NB4 (cell line): ENCODE data around the gene ZNF778.

Source experiments
- DNase-seq: peaks from one replicate; pipeline ENCODE4 v3.0.0; 2010; ENCODE audit warnings: low read depth
- H3K4me3 ChIP-seq: one replicate; pipeline ENCODE4 v1.5.1; 2011; ENCODE audit warnings: mild to moderate bottlenecking, low read depth, low read length, moderate library complexity
- MYC ChIP-seq: IDR thresholded peaks from 2 replicates; pipeline ENCODE4 v1.6.1; 2011; ENCODE audit warnings: low read depth, low read length
- POLR2A ChIP-seq: IDR thresholded peaks from 2 replicates; pipeline ENCODE4 v1.6.1; 2011; ENCODE audit warnings: mild to moderate bottlenecking; ENCODE audit not compliant: insufficient read length; ENCODE audit errors: extremely low read depth
- TF ChIP-seq, protein P1 (sequence below): IDR thresholded peaks from one replicate; pipeline ENCODE4 v1.5.1; 2012; ENCODE audit warnings: low read depth, low read length
- TF ChIP-seq, protein P2 (sequence below): IDR thresholded peaks from 2 replicates; pipeline ENCODE4 v1.6.1; 2011; ENCODE audit warnings: low read depth, low read length

The ZNF778 gene

DNA sequence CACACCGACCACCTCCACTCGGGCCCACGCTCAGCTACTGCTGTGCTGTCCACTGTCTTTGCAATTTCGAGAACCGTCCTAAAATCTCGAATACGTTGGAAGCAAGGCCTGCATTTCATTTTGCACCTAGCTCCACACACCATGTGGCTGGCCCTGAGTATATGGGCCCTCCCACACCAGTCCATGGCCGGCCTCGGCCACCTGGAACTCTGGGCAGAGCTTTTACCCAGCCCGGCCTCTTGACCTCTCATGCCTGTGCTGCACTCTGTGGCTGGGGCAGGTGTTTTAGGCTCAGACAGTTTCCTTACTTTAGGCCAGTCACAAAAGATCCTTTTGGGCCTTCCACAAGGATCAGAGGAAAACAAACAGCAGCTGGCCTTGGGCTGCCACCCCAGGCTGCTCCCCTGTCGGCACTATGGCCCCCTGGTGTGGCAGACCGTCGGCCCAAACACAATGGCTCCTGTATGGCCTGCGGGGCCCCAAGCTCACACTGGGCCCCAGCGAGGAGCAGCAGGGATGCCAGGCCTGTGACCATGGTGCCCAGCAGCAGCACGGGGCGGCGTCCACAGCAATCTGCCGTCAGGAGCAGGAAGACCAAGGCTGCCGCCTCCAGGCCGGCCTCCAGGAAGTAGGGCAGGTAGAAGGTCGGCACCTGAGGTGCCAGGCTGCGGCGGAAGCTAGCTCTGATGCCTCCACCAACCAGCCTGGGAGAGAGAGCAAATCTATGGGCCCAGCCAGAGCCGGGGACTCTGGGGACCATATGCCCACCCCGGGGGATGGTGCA, 19.7 kb upstream of the ZNF778 start:
- H3K4me3 ChIP-seq: no peak overlapping the region
- no peak for DNase-seq

DNA sequence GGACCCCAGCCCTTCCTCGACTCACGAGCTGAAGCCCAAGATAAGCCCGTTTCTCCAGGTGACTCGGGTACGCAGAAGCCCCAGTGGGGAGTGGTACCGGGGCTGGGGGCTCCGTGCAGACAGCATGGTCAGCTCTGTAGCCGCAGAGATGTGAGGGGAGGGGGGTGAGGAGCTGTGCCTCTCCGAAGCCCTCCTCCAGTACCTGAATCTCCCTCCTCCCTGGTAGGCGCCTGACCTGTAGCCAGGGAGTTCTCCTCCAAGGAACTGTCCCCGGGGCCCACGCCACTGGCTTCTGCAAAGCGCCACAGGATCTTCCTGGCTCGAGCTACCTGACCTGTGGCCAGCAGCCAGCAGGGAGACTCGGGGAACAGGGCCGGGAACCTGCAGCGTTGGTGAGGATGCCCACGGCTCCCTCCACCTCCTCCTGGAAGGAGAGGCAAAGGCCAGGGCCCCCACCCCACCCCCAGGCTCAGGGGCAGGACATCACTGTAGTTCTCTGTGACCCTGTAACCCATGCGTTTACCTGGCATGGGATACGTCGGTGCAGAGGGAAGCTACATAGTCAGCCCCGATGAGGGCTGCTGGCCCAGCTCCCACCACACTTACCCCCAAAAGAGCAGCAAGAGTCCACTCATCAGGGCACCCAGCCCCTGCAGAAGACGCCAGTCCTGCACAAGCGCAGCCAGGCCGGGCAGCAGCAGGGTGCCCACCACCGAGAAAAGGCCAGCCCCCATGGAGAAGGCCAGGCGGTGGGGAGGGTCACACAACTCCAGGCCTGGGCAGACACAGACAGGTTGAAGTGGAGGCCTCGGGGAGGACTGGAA, 18.9 kb upstream of the ZNF778 start:
- no peak for TF ChIP-seq MYC
- TF ChIP-seq, protein P1, sequence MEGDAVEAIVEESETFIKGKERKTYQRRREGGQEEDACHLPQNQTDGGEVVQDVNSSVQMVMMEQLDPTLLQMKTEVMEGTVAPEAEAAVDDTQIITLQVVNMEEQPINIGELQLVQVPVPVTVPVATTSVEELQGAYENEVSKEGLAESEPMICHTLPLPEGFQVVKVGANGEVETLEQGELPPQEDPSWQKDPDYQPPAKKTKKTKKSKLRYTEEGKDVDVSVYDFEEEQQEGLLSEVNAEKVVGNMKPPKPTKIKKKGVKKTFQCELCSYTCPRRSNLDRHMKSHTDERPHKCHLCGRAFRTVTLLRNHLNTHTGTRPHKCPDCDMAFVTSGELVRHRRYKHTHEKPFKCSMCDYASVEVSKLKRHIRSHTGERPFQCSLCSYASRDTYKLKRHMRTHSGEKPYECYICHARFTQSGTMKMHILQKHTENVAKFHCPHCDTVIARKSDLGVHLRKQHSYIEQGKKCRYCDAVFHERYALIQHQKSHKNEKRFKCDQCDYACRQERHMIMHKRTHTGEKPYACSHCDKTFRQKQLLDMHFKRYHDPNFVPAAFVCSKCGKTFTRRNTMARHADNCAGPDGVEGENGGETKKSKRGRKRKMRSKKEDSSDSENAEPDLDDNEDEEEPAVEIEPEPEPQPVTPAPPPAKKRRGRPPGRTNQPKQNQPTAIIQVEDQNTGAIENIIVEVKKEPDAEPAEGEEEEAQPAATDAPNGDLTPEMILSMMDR: no peak
- TF ChIP-seq, protein P2, sequence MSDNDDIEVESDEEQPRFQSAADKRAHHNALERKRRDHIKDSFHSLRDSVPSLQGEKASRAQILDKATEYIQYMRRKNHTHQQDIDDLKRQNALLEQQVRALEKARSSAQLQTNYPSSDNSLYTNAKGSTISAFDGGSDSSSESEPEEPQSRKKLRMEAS: no peak
- no peak for TF ChIP-seq POLR2A
- H3K4me3 ChIP-seq: no peak overlapping the region
- DNase-seq: no peak

More for the DNA sequence above, 19.7 kb upstream of the ZNF778 start:
- TF ChIP-seq, protein P2: no peak
- TF ChIP-seq MYC: no peak
- no peak for TF ChIP-seq POLR2A
- TF ChIP-seq, protein P1: no peak

DNA sequence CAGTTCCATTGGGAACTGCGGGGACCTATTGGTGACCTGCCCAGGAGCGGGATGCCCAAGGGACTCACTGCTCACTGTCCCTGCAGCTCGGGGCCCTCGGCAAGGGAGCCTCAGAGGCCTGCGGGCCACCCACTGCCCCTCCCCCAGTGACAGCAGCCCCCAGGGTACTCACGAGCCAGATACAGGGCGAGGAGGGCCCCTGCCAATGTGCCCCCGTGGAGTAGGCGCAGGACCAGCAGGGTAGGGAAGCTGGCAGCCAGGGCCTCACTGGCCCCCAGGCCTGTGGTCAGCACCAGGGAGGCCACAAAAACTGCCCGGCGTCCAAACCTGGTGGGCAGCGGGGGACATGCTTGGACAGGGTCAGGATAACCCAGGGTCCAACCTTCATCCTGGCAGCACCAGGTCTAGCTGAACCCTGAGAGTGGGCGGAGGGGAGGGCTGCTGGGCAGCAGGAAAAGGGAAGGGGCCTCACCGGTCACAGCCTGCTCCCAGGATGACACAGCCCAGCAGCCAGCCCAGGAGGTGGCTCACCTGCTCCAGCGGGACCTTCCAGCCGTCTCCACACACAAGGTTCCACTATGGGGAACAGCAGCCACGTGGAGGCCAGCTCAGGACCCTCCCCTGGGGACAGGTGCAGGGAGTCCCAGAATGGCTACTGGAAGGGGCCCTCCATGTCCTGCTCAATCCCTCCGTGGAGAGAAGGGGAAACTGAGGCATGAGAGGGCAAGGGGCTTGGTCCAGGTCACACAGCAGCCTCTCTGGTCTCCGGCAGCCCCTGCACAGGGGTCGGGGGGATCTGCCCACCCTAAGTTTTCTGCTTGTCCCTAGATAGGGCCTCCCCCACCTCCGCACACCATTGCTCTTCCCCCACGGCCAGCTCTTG, 18.0 kb upstream of the ZNF778 start:
- no peak for DNase-seq
- peak overlapping the region; percentile 76 for H3K4me3 ChIP-seq
- no peak for TF ChIP-seq MYC
- no peak for TF ChIP-seq POLR2A
- TF ChIP-seq, protein P1: no peak
- TF ChIP-seq, protein P2: no peak

DNA sequence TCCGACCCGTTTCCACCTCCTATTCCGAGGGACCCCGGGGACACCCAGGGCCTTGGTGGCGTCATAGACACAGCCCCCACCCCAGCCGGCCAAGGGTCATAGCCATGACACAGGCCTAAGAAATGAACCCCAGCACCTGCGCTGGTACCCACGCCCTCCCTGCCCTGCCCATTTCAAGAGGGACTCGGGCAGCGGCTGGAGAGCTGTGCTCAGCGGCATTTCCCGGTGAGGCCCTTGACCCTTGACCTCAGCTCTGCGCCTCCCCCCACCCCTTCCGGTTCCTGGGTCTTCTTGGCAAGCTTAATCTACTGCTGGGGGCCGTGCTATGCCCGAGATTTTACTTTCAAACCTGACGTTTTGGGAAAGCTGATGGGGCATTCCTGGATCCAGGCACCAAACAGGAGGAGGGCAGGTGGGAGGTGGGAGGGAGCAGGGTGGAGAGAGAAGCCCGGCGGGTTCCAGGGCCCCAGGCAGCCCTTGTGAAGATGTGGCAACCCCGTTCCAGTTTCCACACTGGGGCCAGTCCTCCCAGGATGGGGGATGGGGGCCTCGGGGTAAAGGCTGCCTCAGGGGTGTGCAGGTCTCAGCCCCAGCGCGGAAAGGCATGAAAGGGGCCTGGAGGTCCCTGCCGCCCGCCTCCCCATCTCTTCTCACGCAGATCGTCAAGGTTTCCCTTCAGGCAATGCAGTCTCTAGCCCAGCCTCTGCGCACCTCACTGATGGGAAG, 17.2 kb upstream of the ZNF778 start, which contains the start of gene SLC22A31:
Gene SLC22A31 (minus strand): TSS at position 414 of the 726 bp plus-strand sequence. CDS start 36 bp downstream, at position 378.
- peak within 1 kb of the TSS; percentile 76 for H3K4me3 ChIP-seq
- TF ChIP-seq, protein P1: no peak
- TF ChIP-seq, protein P2: no peak
- TF ChIP-seq POLR2A (no peak), MYC (no peak)
- peak; percentile 85 for DNase-seq
